Neuronal stem cell (in vitro differentiated cells): ENCODE results near the gene CNN2.

ENCODE experiments used
- DNase-seq: peaks from one replicate; pipeline ENCODE4 v3.0.0-alpha.2; 2013; ENCODE audit warnings: low spot score
- H2AFZ ChIP-seq: one replicate; pipeline ENCODE4 v1.6.1; 2013; ENCODE audit warnings: mild to moderate bottlenecking, low read length, inconsistent platforms
- H2AK5ac ChIP-seq: 2 replicates; pipeline ENCODE4 v1.6.1; 2013; ENCODE audit warnings: low read depth, mild to moderate bottlenecking, inconsistent platforms, low read length, moderate library complexity, mixed read lengths
- H2BK120ac ChIP-seq: 2 replicates; pipeline ENCODE4 v1.6.1; 2013; ENCODE audit warnings: low read depth, mild to moderate bottlenecking, inconsistent platforms, low read length, moderate library complexity, mixed read lengths
- H2BK12ac ChIP-seq: one replicate; pipeline ENCODE4 v1.6.1; 2013; ENCODE audit warnings: low read length, inconsistent platforms
- H2BK15ac ChIP-seq: 2 replicates; pipeline ENCODE4 v1.6.1; 2013; ENCODE audit warnings: mild to moderate bottlenecking, low read length, inconsistent platforms, mixed read lengths
- H2BK5ac ChIP-seq: one replicate; pipeline ENCODE4 v1.6.1; 2013; ENCODE audit warnings: inconsistent platforms, mild to moderate bottlenecking, low read length, moderate library complexity
- H3K14ac ChIP-seq: one replicate; pipeline ENCODE4 v1.6.1; 2013; ENCODE audit warnings: low read length, inconsistent platforms
- H3K18ac ChIP-seq: 2 replicates; pipeline ENCODE4 v1.6.1; 2013; ENCODE audit warnings: low read length, inconsistent platforms
- H3K23ac ChIP-seq: 2 replicates; pipeline ENCODE4 v1.6.1; 2013; ENCODE audit warnings: low read depth, mild to moderate bottlenecking, mixed read lengths, low read length, inconsistent platforms; ENCODE audit not compliant: poor library complexity
- H3K27ac ChIP-seq: replicated peaks from 3 replicates; pipeline ENCODE4 v1.5.1; 2013; ENCODE audit warnings: low read length, inconsistent platforms
- H3K27me3 ChIP-seq, 3 experiments: 2 replicates each; pipeline ENCODE4 v1.6.1; 2013; ENCODE audit warnings: low read length in 3 of 3, mild to moderate bottlenecking in 2 of 3, inconsistent platforms in 1 of 3, low read depth in 1 of 3, mixed read lengths in 1 of 3, moderate library complexity in 1 of 3; ENCODE audit not compliant: control insufficient read depth in 3 of 3, insufficient read depth in 3 of 3
- H3K36me3 ChIP-seq, 2 donors: replicated peaks in 1 of 2; 2 replicates each; pipeline ENCODE4 v1.6.1; 2013; ENCODE audit warnings: low read length in 2 of 2; ENCODE audit not compliant: control insufficient read depth in 2 of 2, insufficient read depth in 2 of 2
- H3K4ac ChIP-seq: 2 replicates; pipeline ENCODE4 v1.6.1; 2013; ENCODE audit warnings: inconsistent platforms, mild to moderate bottlenecking, low read length, moderate library complexity
- H3K4me1 ChIP-seq, 2 donors: 1 replicate in 1 of 2; 2 replicates in 1 of 2; pipeline ENCODE4 v1.6.1; 2013; ENCODE audit warnings: low read length in 2 of 2, low read depth in 1 of 2; ENCODE audit not compliant: control insufficient read depth in 2 of 2, insufficient read depth in 1 of 2
- H3K4me2 ChIP-seq: one replicate; pipeline ENCODE4 v1.6.1; 2013; ENCODE audit warnings: mild to moderate bottlenecking, low read length, inconsistent platforms; ENCODE audit not compliant: insufficient read depth, poor library complexity, severe bottlenecking
- H3K4me3 ChIP-seq, 2 donors: 2 replicates each; pipeline ENCODE4 v1.5.1; 2013; ENCODE audit warnings: low read length in 2 of 2, mild to moderate bottlenecking in 2 of 2, inconsistent platforms in 1 of 2, moderate library complexity in 1 of 2
- H3K79me1 ChIP-seq: one replicate; pipeline ENCODE4 v1.6.1; 2013; ENCODE audit warnings: low read depth, mild to moderate bottlenecking, inconsistent platforms, low read length, moderate library complexity
- H3K9ac ChIP-seq: one replicate; pipeline ENCODE4 v1.6.1; 2013; ENCODE audit warnings: mild to moderate bottlenecking, low read depth, low read length, inconsistent platforms; ENCODE audit not compliant: poor library complexity
- H3K9me3 ChIP-seq, 2 donors: replicated peaks in 1 of 2; 2 replicates each; pipeline versions ENCODE3 to v1.6.1; 2013; ENCODE audit warnings: low read length in 2 of 2, mild to moderate bottlenecking in 2 of 2, inconsistent platforms in 1 of 2, low read depth in 1 of 2, mixed read lengths in 1 of 2, moderate library complexity in 1 of 2; ENCODE audit not compliant: control insufficient read depth in 2 of 2, insufficient read depth in 1 of 2
- H4K8ac ChIP-seq: one replicate; pipeline ENCODE4 v1.6.1; 2013; ENCODE audit warnings: low read depth, mild to moderate bottlenecking, inconsistent platforms, low read length, moderate library complexity
- H4K91ac ChIP-seq: one replicate; pipeline ENCODE4 v1.6.1; 2013; ENCODE audit warnings: low read length, low read depth, mild to moderate bottlenecking, inconsistent platforms; ENCODE audit not compliant: poor library complexity
- WGBS, 2 donors: extraction: QIAGEN DNeasy Blood & Tissue Kit; methylation state at CpG; one replicate each; pipeline ENCODE4 v1.1.7; 2013; ENCODE audit warnings: missing lambda C conversion rate in 2 of 2, mixed read lengths in 1 of 2; ENCODE audit not compliant: insufficient read length in 2 of 2, insufficient replicate concordance in 1 of 2; ENCODE audit errors: extremely low coverage in 2 of 2; 5-methylcytosine and 5-hydroxymethylcytosine counted together

CNN2 gene

DNA sequence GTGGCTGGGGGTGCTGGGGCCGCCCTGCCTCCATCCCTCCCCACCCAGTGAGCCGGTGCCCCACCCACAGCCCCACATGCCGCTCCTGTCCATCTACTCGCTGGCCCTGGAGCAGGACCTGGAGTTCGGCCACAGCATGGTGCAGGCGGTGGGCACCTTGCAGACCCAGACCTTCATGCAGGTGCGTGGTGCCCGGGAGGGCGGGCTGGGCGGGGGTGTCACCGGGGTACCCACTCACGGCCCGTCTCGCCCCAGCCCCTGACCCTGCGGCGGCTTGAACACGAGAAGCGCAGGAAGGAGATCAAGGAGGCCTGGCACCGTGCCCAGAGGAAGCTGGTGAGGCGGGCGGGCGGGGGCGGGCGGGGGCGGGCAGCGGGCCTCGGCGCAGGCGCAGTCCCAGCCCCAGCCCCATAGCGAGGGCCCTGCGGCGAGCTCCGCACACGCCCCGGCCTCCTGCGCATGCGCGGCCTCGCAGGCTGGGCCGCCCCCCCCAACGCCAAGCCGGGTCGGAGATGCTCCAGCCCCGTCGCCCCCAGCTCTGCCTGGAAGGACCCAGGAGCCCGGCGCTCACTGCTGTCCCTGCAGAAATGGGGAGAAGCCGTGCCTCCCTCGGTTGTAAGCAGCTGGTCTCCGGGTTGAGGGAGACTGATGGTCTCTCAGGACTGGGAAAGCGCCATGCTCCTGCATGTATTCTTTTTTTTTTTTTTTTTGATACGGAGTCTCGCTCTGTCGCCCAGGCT lies 48.3 kb downstream of the CNN2 start:
- Histone ChIP-seq H3K4me2 (no peak overlapping the region), H3K27ac (no peak overlapping the region), H2AFZ (no peak overlapping the region), H3K4ac (no peak overlapping the region), H3K9me3 (no peaks in the 10 kb centered on the region), H2BK12ac (no peak overlapping the region), H4K91ac (no peak overlapping the region), H3K9ac (no peak overlapping the region), H3K23ac (no peak overlapping the region), H3K79me1 (peaks cover 8% of the 10 kb centered on the region), H3K18ac (no peak overlapping the region), H3K27me3 (peaks cover 2 to 9% (median 4%) of the 10 kb centered on the region in 3 experiments), H3K4me1 (no peaks in the 10 kb centered on the region), H3K4me3 (no peak overlapping the region), H3K36me3 (peaks cover 6 to 37% of the 10 kb centered on the region in 2 donors), H2AK5ac (no peak overlapping the region), H2BK15ac (no peak overlapping the region), H2BK5ac (no peak overlapping the region), H3K14ac (no peak overlapping the region), H2BK120ac (no peak overlapping the region), H4K8ac (no peak overlapping the region)
- no peak for DNase-seq
- WGBS, 2 donors: no CpG with 5 or more reads among the region's 54 CpGs

DNA sequence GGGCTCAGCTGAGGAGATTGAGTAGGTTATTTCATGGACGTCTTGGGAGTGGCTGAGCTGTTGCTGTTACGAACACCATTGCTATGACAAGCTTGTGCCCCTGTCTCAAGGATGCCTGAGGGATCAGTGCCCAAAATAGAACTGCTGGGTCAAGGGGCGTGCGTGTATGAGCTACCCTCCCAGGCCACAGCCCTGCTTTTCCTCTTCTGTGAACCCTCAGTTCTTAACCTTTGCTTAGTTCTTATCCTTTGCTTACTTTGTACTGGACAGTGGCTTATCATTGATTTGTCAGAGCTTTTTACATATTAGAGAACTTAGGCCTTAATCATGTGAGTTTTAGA lies 49.6 kb downstream of the CNN2 start:
- H3K4me3 ChIP-seq: peak overlapping the region in 1 of 2 donors; percentile 6
- no peaks in the 10 kb centered on the region for H3K9me3 ChIP-seq
- no peak overlapping the region for H4K8ac ChIP-seq
- no peak overlapping the region for H3K9ac ChIP-seq
- H3K4me1 ChIP-seq: no peaks in the 10 kb centered on the region
- peaks cover 5% of the 10 kb centered on the region for H3K79me1 ChIP-seq
- H3K36me3 ChIP-seq: peaks cover 6 to 49% of the 10 kb centered on the region in 2 donors
- DNase-seq: no peak
- no peak overlapping the region for H3K4ac ChIP-seq
- H2AFZ ChIP-seq: no peak overlapping the region
- no peak overlapping the region for H3K14ac ChIP-seq
- peaks cover 0 to 4% (median 3%) of the 10 kb centered on the region in 3 experiments for H3K27me3 ChIP-seq
- H2BK15ac ChIP-seq: no peak overlapping the region
- H4K91ac ChIP-seq: no peak overlapping the region
- no peak overlapping the region for H3K27ac ChIP-seq
- H3K4me2 ChIP-seq: no peak overlapping the region
- H2BK120ac ChIP-seq: no peak overlapping the region
- no peak overlapping the region for H2AK5ac ChIP-seq
- H2BK12ac ChIP-seq: no peak overlapping the region
- H3K23ac ChIP-seq: no peak overlapping the region
- no peak overlapping the region for H2BK5ac ChIP-seq
- H3K18ac ChIP-seq: no peak overlapping the region
- WGBS, 2 donors: no CpG with 5 or more reads among the region's 4 CpGs

DNA sequence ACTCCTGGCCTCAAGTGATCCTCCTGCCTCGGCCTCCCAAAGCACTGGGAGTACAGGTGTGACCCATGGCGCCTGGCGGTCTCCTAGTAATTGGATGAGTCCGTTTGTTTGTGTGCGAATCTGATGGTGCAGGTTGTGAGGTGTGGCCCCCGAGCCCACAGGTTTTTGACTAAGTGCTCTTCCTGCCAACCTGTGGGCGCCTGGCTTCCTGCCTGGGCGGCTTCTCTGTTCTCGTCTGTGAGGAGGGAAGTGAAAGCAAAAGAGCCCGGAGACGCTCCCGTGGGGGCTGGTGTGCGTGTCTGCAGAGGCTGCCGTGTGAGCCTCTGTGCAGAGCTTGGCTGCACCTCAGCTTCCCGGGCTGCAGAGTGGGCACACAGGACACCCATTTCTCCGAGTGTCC lies 50.5 kb downstream of the CNN2 start:
- Histone ChIP-seq H2AFZ (no peak overlapping the region), H4K8ac (no peak overlapping the region), H2BK15ac (no peak overlapping the region), H3K36me3 (peaks cover 6 to 53% of the 10 kb centered on the region in 2 donors), H3K4me3 (no peak overlapping the region), H3K9ac (no peak overlapping the region), H3K4me1 (no peaks in the 10 kb centered on the region), H3K18ac (no peak overlapping the region), H3K23ac (no peak overlapping the region), H3K9me3 (no peaks in the 10 kb centered on the region), H2AK5ac (no peak overlapping the region), H3K14ac (no peak overlapping the region), H4K91ac (no peak overlapping the region), H3K4me2 (no peak overlapping the region), H3K27me3 (no peaks in the 10 kb centered on the region), H2BK5ac (no peak overlapping the region), H3K27ac (no peak overlapping the region), H3K79me1 (peaks cover 5% of the 10 kb centered on the region), H3K4ac (no peak overlapping the region), H2BK120ac (no peak overlapping the region), H2BK12ac (no peak overlapping the region)
- no CpG with 5 or more reads among the region's 16 CpGs for WGBS, 2 donors
- no peak for DNase-seq

DNA sequence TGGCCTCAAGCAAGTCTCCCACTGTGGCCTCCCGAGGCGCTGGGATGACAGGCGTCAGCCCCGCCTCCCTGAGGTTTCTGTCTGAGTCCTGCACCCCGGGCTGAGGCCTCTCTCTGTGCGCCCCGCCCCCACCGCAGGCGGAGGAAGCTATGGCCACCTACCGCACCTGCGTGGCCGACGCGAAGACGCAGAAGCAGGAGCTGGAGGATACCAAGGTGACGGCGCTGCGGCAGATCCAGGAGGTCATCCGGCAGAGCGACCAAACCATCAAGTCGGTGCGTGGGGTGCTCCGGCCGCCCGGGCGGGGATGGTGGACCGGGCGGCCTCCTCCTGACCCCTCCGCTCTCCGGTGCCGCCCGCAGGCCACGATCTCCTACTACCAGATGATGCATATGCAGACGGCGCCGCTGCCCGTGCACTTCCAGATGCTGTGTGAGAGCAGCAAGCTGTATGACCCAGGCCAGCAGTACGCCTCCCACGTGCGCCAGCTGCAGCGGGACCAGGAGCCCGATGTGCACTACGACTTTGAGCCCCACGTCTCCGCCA lies 53.2 kb downstream of the CNN2 start:
- Histone ChIP-seq H3K4me3 (no peak overlapping the region), H3K14ac (no peak overlapping the region), H3K4me2 (no peak overlapping the region), H4K91ac (no peak overlapping the region), H3K18ac (no peak overlapping the region), H3K9me3 (no peaks in the 10 kb centered on the region), H3K23ac (no peak overlapping the region), H3K36me3 (peaks cover 12 to 57% of the 10 kb centered on the region in 2 donors), H2BK120ac (no peak overlapping the region), H3K4ac (no peak overlapping the region), H3K27me3 (no peaks in the 10 kb centered on the region), H2BK12ac (peak overlapping the region; percentile 22), H2AFZ (no peak overlapping the region), H3K4me1 (peaks cover 0 to 2% of the 10 kb centered on the region in 2 donors), H3K79me1 (peaks cover 6% of the 10 kb centered on the region), H2BK5ac (no peak overlapping the region), H3K9ac (no peak overlapping the region), H2BK15ac (no peak overlapping the region), H3K27ac (no peak overlapping the region), H2AK5ac (no peak overlapping the region), H4K8ac (no peak overlapping the region)
- no peak for DNase-seq
- WGBS, 2 donors: no CpG with 5 or more reads among the region's 45 CpGs
